Measurements from ENCODE around the gene XPO6.

Gene XPO6

GRCh38 chr16:28091656-28092055 lies 120.1 kb downstream of the XPO6 start:
- DNase-seq (ENCODE audit: low read depth in 2 of 3, low spot score in 1 of 3): no peak

GRCh38 chr16:28090646-28091377 lies 121.0 kb downstream of the XPO6 start:
- no peak for DNase-seq (ENCODE audit: low read depth in 2 of 3, low spot score in 1 of 3)

GRCh38 chr16:28089992-28090365 lies 121.8 kb downstream of the XPO6 start:
- DNase-seq (ENCODE audit: low read depth in 2 of 3, low spot score in 1 of 3): no peak

DNA sequence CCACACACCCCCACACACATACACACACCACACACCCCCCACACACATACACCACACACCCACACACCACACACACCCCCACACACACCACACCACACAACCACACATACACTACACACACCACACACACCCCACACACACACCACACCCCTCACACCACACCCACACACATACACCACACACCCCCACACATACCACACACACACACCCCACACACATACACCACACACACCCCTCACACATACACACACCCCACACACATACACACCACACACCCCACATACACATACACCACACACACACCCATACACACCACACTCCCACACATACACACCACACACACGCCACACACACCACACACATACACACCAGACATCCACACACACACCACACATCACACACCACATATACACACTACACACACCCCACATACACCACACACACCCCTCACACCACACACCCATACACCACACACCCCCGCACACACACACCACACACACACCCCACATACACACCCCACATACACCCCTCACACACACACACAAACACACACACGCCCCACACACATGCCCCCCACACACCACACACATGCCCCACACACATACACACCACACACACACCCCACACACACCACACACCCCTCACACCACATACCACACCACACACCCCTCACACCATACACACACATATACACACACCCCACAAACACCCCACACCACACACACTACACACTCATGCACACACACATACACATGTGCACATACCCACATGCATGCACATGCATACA lies 122.4 kb downstream of the XPO6 start:
- DNase-seq (ENCODE audit: low read depth in 2 of 3, low spot score in 1 of 3): no peak

GRCh38 chr16:28087675-28088300 lies 124.0 kb downstream of the XPO6 start:
- no peak for DNase-seq (ENCODE audit: low read depth in 2 of 3, low spot score in 1 of 3)

DNA sequence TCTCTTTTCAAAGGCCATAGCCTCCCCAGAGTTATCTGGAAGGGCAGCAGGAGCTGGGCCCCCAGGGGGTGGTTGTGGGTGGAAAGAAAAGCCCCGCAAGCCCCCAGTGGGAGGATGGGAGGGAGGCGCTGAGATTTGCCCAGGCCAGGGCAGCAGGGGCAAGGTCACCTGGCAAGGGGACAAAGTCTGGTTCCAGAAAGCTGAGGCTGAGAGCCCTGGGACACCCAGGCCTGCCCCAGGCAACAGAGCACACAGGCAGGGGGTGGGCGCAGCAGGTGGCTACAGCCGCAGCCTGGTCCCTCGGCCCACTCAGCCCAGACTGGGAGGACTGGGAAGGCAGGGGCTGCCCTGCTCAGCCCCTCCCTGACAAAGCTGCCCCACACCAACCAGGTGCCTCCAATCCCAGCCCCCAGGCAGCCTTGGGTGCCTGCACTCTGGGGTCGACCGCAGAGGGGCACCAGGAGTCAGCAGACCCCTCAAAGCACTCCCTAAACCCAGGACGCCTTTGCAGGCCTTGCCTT lies 124.6 kb downstream of the XPO6 start:
- no peak for DNase-seq (ENCODE audit: low read depth in 2 of 3, low spot score in 1 of 3)

- no peak for DNase-seq (ENCODE audit: low read depth in 2 of 3, low spot score in 1 of 3)
Observed at GRCh38 chr16:28086186-28087139, 125.3 kb downstream of the XPO6 start.

GRCh38 chr16:28085389-28086171 lies 126.2 kb downstream of the XPO6 start:
- DNase-seq (ENCODE audit: low read depth in 2 of 3, low spot score in 1 of 3): no peak

DNA sequence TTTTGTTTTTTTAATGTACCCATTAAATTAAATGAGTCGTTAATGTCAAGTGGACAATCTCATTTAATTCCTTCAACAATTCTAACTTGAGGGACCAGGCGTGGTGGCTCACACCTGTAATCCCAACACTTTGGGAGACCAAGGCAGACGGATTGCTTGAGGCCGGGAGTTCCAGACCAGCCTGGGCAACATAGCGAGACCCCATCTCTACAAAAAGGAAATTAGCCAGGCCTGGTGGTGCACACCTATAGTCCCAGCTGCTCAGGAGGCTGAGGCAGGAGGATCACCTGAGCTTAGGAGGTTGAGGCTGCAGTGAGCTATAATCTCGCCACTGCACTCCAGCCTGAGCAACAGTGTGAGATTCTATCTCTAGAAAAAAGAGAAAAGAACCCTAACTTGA lies 127.6 kb downstream of the XPO6 start:
- DNase-seq (ENCODE audit: low read depth in 2 of 3, low spot score in 1 of 3): no peak

DNA sequence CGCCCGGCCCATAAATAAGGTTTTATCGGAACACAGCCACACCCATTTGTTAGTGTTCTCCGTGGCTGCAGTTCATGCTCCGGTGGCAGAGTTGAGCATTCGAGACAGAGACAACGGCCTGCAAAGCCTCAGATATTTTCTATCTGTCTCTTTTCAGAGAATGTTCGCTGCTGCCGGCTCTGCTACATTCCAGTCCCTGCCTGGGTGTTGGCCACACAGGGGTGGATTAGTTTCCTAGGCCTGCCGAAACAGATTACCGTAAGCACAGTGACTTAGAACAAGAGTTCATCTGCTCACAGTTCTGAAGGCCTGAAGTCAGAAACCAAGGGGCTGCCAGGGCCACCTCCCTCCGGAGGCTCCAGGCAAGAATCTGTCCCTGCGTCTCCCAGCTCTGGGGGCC lies 129.1 kb downstream of the XPO6 start:
- DNase-seq (ENCODE audit: low read depth in 2 of 3, low spot score in 1 of 3): no peak

- DNase-seq (ENCODE audit: low read depth in 2 of 3, low spot score in 1 of 3): no peak
Observed at GRCh38 chr16:28081391-28081968, 130.3 kb downstream of the XPO6 start.

- DNase-seq (ENCODE audit: low read depth in 2 of 3, low spot score in 1 of 3): no peak
Observed at GRCh38 chr16:28078261-28078660, 133.5 kb downstream of the XPO6 start.

DNA sequence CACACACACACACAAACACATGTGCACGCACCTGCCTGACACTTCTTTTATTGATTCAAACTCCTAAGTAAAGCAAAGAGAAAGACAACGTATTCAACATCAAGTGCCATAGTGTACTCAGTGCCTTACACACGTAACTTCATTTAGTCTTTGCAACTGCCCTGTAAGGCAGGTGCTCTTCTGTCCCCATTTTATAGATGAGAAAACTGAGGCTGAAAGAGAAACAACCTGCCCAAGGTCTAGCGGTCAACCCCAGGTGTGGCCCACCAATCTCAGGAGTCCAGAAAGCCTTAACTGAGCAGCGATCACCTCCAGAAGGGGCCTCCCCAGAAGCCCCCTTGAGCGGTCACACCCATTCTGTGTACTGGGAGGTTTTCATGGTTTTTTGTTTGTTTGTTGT lies 137.9 kb downstream of the XPO6 start:
- no peak for DNase-seq (ENCODE audit: low read depth in 2 of 3, low spot score in 1 of 3)

- no peak for DNase-seq (ENCODE audit: low read depth in 2 of 3, low spot score in 1 of 3)
Observed at GRCh38 chr16:28072087-28072486, 139.7 kb downstream of the XPO6 start.

DNA sequence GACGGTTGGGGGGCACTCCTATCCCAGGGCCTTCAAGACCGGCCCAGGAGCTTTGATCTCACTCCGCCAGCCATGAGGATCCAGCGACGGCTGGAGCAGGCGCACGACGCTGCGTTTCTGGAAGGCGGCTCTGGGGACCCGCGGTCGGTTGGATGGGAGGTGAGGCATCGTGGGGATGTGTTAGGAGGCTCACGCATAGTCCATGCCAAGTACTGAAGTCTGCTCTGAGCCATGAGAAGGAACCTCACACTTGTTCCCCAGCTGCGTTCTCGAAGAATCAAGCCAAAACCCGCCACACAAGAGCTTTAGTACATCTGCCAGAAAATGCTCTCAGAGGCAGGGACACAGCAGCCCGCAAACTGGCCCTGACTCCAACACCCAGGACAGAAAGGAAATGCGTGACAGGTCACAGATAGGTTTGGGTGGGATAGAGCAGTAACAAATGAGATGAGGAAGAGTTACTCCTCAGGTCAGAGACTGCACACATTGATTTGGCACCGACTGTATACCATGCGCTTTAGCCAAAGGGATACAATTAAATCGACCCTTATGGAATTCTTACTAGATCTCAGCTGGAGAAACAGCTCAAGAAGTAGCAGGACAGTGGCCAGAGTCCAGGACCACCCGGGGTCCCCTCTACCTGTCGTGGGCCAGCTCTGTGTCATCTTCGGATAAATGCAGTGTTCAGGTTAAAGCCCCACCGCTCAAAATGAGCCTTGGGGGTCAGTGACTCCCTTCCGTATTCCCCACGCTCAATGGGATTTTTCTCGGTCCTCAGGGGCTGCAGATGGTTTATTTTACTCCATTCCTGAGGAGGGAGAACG lies 141.6 kb downstream of the XPO6 start:
- no peak for DNase-seq (ENCODE audit: low read depth in 2 of 3, low spot score in 1 of 3)

GRCh38 chr16:28068976-28069375 lies 142.8 kb downstream of the XPO6 start:
- DNase-seq (ENCODE audit: low read depth in 2 of 3, low spot score in 1 of 3): no peak

DNA sequence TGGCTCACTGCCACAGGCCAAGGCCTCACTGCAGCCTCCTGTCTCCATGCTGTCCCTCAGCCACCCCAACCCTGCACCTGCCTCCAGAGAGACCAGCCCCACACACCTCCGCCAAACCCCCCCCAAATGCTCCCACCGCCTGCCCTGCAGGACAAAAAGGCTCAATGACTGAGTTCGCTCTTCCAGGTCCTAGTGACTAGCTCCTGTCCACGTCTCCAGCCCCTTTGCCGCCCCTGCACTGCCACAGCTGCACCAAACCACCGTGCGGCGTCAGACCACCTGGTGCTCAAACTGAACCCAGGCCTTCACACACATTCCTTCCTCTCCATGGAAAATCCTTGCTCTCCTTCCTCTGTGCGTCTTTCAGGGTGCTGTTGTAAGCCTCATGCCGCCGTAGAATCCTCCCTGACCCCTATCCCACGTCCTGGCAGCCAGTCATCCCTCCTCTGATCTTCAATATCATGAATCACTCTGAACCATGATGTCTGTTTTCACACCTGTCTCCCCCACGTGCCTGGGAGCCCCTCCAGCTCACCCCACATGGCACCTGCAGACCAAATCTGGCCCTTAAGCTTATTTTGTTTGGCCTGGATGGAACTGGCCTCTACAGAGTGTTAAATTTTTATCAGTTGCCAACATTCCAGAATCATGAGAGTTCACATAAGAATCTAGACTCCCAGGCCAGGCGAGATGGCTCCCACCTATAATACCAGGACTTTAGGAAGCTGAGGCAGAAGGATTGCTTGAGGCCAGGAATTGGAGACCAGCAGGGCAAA lies 144.0 kb downstream of the XPO6 start:
- DNase-seq (ENCODE audit: low read depth in 2 of 3, low spot score in 1 of 3): no peak

GRCh38 chr16:28064706-28065249 lies 147.0 kb downstream of the XPO6 start:
- no peak for DNase-seq (ENCODE audit: low read depth in 2 of 3, low spot score in 1 of 3)

Data from stimulated activated CD4-positive, alpha-beta T cell treated with anti-CD3 and anti-CD28 coated beads, Interleukin-12 subunit alpha, Interleukin-12 subunit beta, amount 100 ng/mL, for 48 hours (primary cell).